Omental fat pad (tissue), 4 donors: ENCODE results near the gene MORC4. TPM values are rescaled to one million over a fixed set of nuclear protein-coding genes. Genes with fewer than 3 reads are reported as not detected.

ENCODE experiments used
- ATAC-seq: fragments of 150-250 bp; one replicate; pipeline ENCODE4 v1.9.1; 2016; ENCODE audit warnings: mild to moderate bottlenecking, moderate library complexity; ENCODE audit not compliant: low FRiP score
- DNase-seq: peaks from one replicate; pipeline ENCODE4 v3.0.0-alpha.2; 2019; ENCODE audit warnings: low spot score
- total RNA-seq, 4 donors: library from RNA; depleted of rRNA; stranded (reverse); fragments of >200 nt; gene quantifications; one replicate each; pipeline ENCODE4 v1.1.0, GENCODE V29; 2016
- TF ChIP-seq, protein P1 (sequence below), 3 donors: fragments of 450-650 bp; IDR thresholded peaks; one replicate each; pipeline ENCODE4 v1.5.1; 2016 to 2017; ENCODE audit warnings: antibody characterized with exemption in 3 of 3, mild to moderate bottlenecking in 3 of 3, moderate library complexity in 2 of 3

The MORC4 gene
- total RNA-seq, 4 donors from 2014 or later: 19.1 to 22.3 (median 20.4) TPM

DNA sequence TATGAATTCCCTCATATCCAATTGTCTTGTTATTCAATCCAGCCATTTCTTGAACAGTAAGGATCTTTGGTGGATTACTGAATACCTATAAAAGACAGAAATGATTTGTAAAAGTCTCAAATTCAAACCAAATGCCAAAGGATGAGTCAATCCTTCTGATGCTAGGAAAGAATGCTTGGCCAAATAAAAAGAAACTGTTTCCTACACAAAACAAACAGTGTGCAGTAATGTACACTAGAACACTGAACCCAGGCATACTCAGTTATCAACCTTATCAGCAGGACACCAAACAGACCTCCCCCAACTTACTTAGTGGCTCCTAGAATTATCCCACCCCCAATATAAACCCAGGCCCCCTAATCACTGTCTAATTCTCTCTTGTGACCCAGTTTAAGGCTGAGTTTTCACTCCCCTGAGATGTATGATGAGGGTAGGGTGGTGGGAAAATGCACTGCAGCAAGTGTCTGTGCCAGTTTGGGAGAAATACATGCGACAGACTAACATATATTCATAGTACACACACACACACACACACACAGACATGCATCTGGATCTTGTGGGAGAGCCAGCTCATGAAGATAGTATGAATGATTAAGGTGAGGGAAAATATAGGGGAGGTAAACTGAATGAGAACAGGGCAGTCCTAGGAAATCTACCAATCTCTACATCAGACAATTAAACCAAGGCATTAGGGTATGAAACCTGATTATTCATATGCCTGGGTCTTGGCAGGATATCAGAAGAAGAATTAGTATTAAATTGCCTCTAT is 44.8 kb downstream of the MORC4 start:
- no peak for DNase-seq
- ATAC-seq: no peak
- TF ChIP-seq, protein P1, sequence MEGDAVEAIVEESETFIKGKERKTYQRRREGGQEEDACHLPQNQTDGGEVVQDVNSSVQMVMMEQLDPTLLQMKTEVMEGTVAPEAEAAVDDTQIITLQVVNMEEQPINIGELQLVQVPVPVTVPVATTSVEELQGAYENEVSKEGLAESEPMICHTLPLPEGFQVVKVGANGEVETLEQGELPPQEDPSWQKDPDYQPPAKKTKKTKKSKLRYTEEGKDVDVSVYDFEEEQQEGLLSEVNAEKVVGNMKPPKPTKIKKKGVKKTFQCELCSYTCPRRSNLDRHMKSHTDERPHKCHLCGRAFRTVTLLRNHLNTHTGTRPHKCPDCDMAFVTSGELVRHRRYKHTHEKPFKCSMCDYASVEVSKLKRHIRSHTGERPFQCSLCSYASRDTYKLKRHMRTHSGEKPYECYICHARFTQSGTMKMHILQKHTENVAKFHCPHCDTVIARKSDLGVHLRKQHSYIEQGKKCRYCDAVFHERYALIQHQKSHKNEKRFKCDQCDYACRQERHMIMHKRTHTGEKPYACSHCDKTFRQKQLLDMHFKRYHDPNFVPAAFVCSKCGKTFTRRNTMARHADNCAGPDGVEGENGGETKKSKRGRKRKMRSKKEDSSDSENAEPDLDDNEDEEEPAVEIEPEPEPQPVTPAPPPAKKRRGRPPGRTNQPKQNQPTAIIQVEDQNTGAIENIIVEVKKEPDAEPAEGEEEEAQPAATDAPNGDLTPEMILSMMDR (IDR thresholded peaks at IDR 0.05): no peak

DNA sequence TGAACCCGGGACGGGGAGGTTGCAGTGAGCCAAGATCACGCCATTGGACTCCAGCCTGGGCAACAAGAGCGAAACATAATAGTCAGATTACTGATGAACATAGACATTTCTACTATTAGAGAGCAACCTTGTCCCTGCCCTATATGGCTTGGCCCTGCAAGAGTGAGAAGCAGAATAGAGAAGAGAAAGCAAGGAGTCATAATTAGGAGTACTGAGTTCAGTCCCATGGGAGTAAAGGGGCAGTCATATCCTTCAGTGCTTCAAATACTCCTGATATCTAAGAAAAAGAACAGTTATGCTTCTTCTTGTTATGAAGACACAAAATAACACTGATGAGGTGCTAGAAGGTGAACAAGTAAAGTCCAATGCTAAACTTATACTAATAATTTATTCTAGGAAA is 46.0 kb downstream of the MORC4 start:
- ATAC-seq (no peak), DNase-seq (no peak)
- TF ChIP-seq, protein P1 (IDR thresholded peaks at IDR 0.05): no peak

DNA sequence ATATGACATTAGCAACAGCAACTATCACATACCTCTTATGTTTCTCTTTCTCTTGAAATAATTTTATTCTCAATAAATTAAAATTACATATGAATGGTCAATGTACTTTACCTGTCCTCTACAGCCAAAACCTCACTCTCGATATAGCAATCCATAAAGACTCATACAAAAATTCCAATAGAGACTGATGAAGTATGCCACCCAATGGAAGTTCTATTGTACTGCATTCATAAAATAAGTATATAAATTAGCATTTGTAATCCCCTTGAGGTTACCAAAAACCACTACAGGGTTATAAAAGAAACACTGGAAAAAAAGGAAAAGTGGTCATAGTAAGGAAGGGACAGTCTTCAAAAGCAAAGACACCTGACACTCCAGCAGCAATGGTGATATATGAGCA is 47.0 kb downstream of the MORC4 start:
- ATAC-seq (no peak), DNase-seq (no peak)
- TF ChIP-seq, protein P1 (IDR thresholded peaks at IDR 0.05): no peak

DNA sequence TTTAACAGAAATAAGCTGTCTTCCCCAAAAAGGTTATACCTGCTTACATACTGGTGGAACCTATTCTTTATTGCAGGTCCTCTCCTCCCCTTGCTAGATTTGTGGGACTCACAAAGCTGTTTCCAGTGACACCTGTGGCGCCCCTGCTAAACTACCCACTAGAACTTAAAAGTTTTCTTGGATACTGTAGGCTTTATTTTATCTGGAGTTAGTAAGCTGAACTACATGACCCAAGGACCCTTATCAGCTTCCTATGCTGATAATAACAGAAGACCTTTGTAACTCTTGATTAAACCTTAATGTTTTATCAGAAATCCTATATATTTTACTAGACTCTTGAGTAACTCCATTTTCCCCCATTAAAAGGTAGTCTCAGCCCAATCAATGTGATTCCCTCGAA is 47.5 kb downstream of the MORC4 start:
- DNase-seq: no peak
- TF ChIP-seq, protein P1 (IDR thresholded peaks at IDR 0.05): no peak

DNA sequence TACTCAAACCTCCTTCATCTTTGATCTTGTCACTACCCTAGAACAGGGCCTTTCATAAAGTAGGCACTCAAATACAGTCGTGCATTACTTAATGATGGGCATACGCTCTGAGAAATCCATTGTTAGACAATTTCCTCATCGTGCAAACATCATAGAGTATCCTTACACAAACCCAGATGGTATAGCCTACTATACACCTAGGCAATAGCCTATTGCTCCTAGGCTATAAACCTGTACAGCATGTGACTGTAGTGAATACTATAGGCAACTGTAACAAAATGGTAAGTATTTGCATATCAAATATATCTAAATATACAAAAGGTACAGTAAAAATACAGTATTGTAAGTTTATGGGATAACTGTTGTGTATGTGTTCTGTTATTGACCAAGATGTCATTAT is 47.9 kb downstream of the MORC4 start:
- DNase-seq (no peak), ATAC-seq (no peak)
- TF ChIP-seq, protein P1 (IDR thresholded peaks at IDR 0.05): no peak

More for the DNA sequence above, 47.5 kb downstream of the MORC4 start:
- ATAC-seq: no peak

DNA sequence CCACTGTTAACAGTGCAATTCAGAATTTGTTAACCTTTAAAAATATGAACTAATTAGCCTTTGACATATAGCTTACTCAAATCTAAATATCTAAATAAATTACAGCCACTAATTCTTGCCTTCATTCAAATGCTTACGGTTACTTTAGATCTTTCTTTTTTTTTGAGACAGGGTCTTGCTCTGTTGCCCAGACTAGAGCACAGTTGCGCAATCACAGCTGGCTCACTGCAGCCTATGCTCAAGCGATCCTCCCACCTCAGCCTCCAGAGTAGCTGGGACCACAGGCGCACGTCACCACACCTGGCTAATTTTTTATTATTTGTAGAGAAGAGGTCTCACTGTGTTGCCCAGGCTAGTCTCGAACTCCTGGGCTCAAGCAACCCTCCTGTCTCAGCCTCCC is 48.8 kb downstream of the MORC4 start:
- TF ChIP-seq, protein P1 (IDR thresholded peaks at IDR 0.05): no peak
- no peak for ATAC-seq
- DNase-seq: no peak

DNA sequence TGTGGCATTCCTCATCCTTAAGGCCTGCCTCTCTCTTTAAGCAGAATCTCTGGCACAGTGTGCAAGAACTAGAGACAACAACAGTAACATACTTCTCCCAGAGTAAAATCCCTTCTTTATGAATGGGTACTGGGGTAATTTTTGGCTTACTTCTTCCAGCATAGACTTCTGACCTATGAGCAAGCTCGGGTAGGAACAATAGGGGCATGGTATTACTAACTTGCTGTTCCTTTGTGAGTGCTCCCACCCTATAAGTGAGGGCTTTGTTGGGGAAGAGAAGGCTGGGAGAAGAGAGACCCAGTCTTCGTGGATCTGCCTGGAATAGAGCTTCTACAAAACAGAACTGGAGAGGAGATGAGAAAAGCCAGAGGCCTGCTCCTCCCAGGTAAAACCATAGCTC is 49.6 kb downstream of the MORC4 start:
- no peak for DNase-seq
- TF ChIP-seq, protein P1 (IDR thresholded peaks at IDR 0.05): no peak
- no peak for ATAC-seq
